ENCODE data around the gene OXER1.

- TF ChIP-seq CTCF (IDR thresholded peaks at IDR 0.05; ENCODE audit: low read depth, low read length) (no peak), POLR2A (IDR thresholded peaks at IDR 0.05; ENCODE audit: extremely low read depth, insufficient read length) (no peak), MYC (IDR thresholded peaks at IDR 0.05; ENCODE audit: low read depth, low read length) (no peak), MAX (IDR thresholded peaks at IDR 0.05; ENCODE audit: low read depth, low read length) (no peak)
Measured at GRCh38 chr2:42742740-42743658, 20.9 kb downstream of the OXER1 start.

Data from NB4 (cell line).